Measurements from ENCODE around the gene PLXNA4. TPM values are rescaled to one million over a fixed set of nuclear protein-coding genes. Genes with fewer than 3 reads are reported as not detected.

Gene PLXNA4
- total and polyA plus RNA-seq, 2 experiments from 2014 or later, result 0.08 to 0.80 TPM

GRCh38 chr7:132574223-132574622 is 2.0 kb downstream of the PLXNA4 start:
- H3K4me3 Mint-ChIP-seq, result peak overlapping the region; percentile 63
- Histone ChIP-seq H3K4me3 (peak overlapping the region; percentile 71), H3K27me3 (ENCODE audit: insufficient read depth) (peaks cover 92% of the 10 kb centered on the region), H3K4me1 (ENCODE audit: insufficient read depth) (peaks cover 45% of the 10 kb centered on the region), H3K9me2 (ENCODE audit: insufficient read depth) (no peaks in the 10 kb centered on the region), H3K36me3 (ENCODE audit: insufficient read depth) (no peaks in the 10 kb centered on the region), H4K20me1 (replicated peaks; ENCODE audit: insufficient read depth) (peaks cover 4% of the 10 kb centered on the region; the same call in 1 of the 2 replicates), H3K27ac (ENCODE audit: low read depth) (no peak overlapping the region), H3K79me2 (replicated peaks; ENCODE audit: insufficient read depth) (no peaks in the 10 kb centered on the region), H3K4me2 (peak overlapping the region; percentile 93), H3F3A (replicated peaks; ENCODE audit: low read depth) (peaks cover 3% of the 10 kb centered on the region; the same call in 1 of the 2 replicates), H2AFZ (no peak overlapping the region)
- H3K27ac Mint-ChIP-seq, result no peak overlapping the region
- ATAC-seq, result peak; percentile 5; the same call in 2 of the 3 replicates
- no peak for TF ChIP-seq EZH2 (IDR thresholded peaks at IDR 0.05; ENCODE audit: low read depth, unreplicated experiment)
- TF ChIP-seq STAT1 (IDR thresholded peaks at IDR 0.05; ENCODE audit: unreplicated experiment), result no peak
- no peak for TF ChIP-seq CTCF (conservative IDR thresholded peaks at IDR 0.05; ENCODE audit: low read depth in 2 of 2)
- no peak for TF ChIP-seq POLR2AphosphoS5 (IDR thresholded peaks at IDR 0.05; ENCODE audit: low read depth)
- TF ChIP-seq REST (IDR thresholded peaks at IDR 0.05; ENCODE audit: unreplicated experiment), result no peak
- no peak for TF ChIP-seq ETS1 (IDR thresholded peaks at IDR 0.05)
- no peak for TF ChIP-seq CREB1 (CRISPR knock-in tag; IDR thresholded peaks at IDR 0.05; ENCODE audit: low read depth)
- no peak for TF ChIP-seq ZNF331 (CRISPR knock-in tag; IDR thresholded peaks at IDR 0.05; ENCODE audit: low read depth)
- TF ChIP-seq JUNB (IDR thresholded peaks at IDR 0.05; ENCODE audit: unreplicated experiment), result no peak
- no peak for TF ChIP-seq ZNF114 (CRISPR knock-in tag; IDR thresholded peaks at IDR 0.05)
- no peak for TF ChIP-seq EZH2phosphoT487 (IDR thresholded peaks at IDR 0.05; ENCODE audit: unreplicated experiment)
- H3K9me3 Mint-ChIP-seq, result no peaks in the 10 kb centered on the region
- no peak for DNase-seq (ENCODE audit: low spot score)
- peaks cover 51% of the 10 kb centered on the region for H3K4me1 Mint-ChIP-seq
- H3K27me3 Mint-ChIP-seq (ENCODE audit: insufficient read depth, low read depth, poor library complexity), result peaks cover 72% of the 10 kb centered on the region
- no peaks in the 10 kb centered on the region for H3K36me3 Mint-ChIP-seq (ENCODE audit: low read depth)

Data from GM23338 (cell line).